Panc1 (cell line): Measurements from ENCODE around the gene DCAF8L1. TPM values are rescaled to one million over a fixed set of nuclear protein-coding genes. Genes with fewer than 3 reads are reported as not detected.

Source experiments
- ATAC-seq: fragments of 200-7000 bp; cut with Tn5 transposase; 2 replicates; pipeline ENCODE4 v1.9.1; 2020; ENCODE audit warnings: mild to moderate bottlenecking, moderate library complexity
- BruUV-seq: library from RNA; stranded (reverse); fragments of 400-500 nt; replicated peaks from 2 replicates; lab custom pipeline; 2021; lab: Mats Ljungman, UMichigan
- CTCF ChIA-PET: fragments of 300-600 bp; sonication (Branson Sonifier 250); formaldehyde crosslinking; loops from one replicate; lab custom pipeline; 2022; ENCODE audit warnings: antibody characterized with exemption; lab: Charles Lee
- POLR2A ChIA-PET: fragments of 300-600 bp; sonication (Branson Sonifier 250); formaldehyde crosslinking; loops from one replicate; lab custom pipeline; 2022; ENCODE audit warnings: antibody characterized with exemption; lab: Charles Lee
- DNase-seq: peaks from one replicate; pipeline ENCODE4 v3.0.0-alpha.2; 2010; ENCODE audit warnings: low read depth, low spot score
- H3K27ac ChIP-seq: 2 replicates; pipeline ENCODE4 v1.5.1; 2011; ENCODE audit warnings: mild to moderate bottlenecking, low read length, inconsistent platforms
- H3K27me3 ChIP-seq: fragments of 200-500 bp; sonication (Bioruptor generic); 2 replicates; pipeline ENCODE4 v1.6.0; 2014; ENCODE audit warnings: low read length, inconsistent platforms; ENCODE audit not compliant: control insufficient read depth, insufficient read depth
- H3K36me3 ChIP-seq: fragments of 200-500 bp; sonication (Bioruptor generic); 2 replicates; pipeline ENCODE4 v1.5.1; 2014; ENCODE audit warnings: inconsistent platforms, mild to moderate bottlenecking, low read length, moderate library complexity; ENCODE audit not compliant: control insufficient read depth, insufficient read depth
- H3K4me1 ChIP-seq: 2 replicates; pipeline ENCODE4 v1.5.1; 2011; ENCODE audit warnings: inconsistent platforms, mild to moderate bottlenecking, low read length, moderate library complexity; ENCODE audit not compliant: control insufficient read depth, insufficient read depth
- H3K4me3 ChIP-seq, 2 experiments: 2 replicates each; pipeline ENCODE4 v1.5.1; 2011 to 2012; ENCODE audit warnings: low read depth in 2 of 2, low read length in 2 of 2, mild to moderate bottlenecking in 2 of 2, inconsistent platforms in 1 of 2, moderate library complexity in 1 of 2
- H3K9me3 ChIP-seq: fragments of 200-500 bp; sonication (Bioruptor generic); 2 replicates; pipeline ENCODE4 v1.5.1; 2014; ENCODE audit warnings: low read depth, mild to moderate bottlenecking, inconsistent platforms, low read length, moderate library complexity; ENCODE audit not compliant: control insufficient read depth, insufficient read depth
- POLR2AphosphoS5 ChIP-seq: IDR thresholded peaks from 2 replicates; pipeline ENCODE4 v1.6.1; 2012; ENCODE audit warnings: mild to moderate bottlenecking, low read depth, low read length, moderate library complexity
- REST ChIP-seq, 2 experiments: IDR thresholded peaks; 2 replicates each; pipeline ENCODE4 v1.6.1; 2011 to 2012; ENCODE audit warnings: low read depth in 2 of 2, control low read depth in 1 of 2, low read length in 1 of 2, mild to moderate bottlenecking in 1 of 2, moderate library complexity in 1 of 2; ENCODE audit not compliant: insufficient read depth in 1 of 2
- SIN3A ChIP-seq: IDR thresholded peaks from 2 replicates; pipeline ENCODE4 v1.6.1; 2012; ENCODE audit warnings: low read depth, mild to moderate bottlenecking, low read length, moderate library complexity, borderline replicate concordance; ENCODE audit not compliant: insufficient read depth
- TCF7L2 ChIP-seq: IDR thresholded peaks from 2 replicates; pipeline ENCODE4 v1.6.1; 2011; ENCODE audit warnings: mild to moderate bottlenecking, low read depth, low read length, inconsistent platforms
- in situ Hi-C: cut with HindIII; loops from 2 replicates; pipeline ENCODE4 v1.10.0; 2016; ENCODE audit warnings: low sequenced_read_pairs, low pct_unique_long_range_greater_than_20kb
- intact Hi-C: fragments of 100-400 bp; cut with micrococcal nuclease; formaldehyde crosslinking; loops from one replicate; pipeline ENCODE4 v1.10.0; 2022; ENCODE audit not compliant: unreplicated experiment
- total RNA-seq: library from RNA; stranded (reverse); gene quantifications from one replicate; pipeline ENCODE4 v1.2.1, GENCODE V29; 2021; ENCODE audit not compliant: unreplicated experiment
- TF ChIP-seq, protein P1 (sequence below): fragments of 450-650 bp; IDR thresholded peaks from 2 replicates; pipeline ENCODE4 v1.5.1; 2017; ENCODE audit warnings: mild to moderate bottlenecking

Gene DCAF8L1
- total RNA-seq, 1 experiment from 2014 or later, result not detected

GRCh38 chrX:27998666-27999065 is 17.4 kb upstream of the DCAF8L1 start:
- no peaks in the 10 kb centered on the region for H3K4me1 ChIP-seq
- no peak overlapping the region for H3K4me3 ChIP-seq
- H3K9me3 ChIP-seq, result no peaks in the 10 kb centered on the region
- intact Hi-C loops, result no loop called here
- H3K36me3 ChIP-seq, result no peaks in the 10 kb centered on the region
- TF ChIP-seq, protein P1, sequence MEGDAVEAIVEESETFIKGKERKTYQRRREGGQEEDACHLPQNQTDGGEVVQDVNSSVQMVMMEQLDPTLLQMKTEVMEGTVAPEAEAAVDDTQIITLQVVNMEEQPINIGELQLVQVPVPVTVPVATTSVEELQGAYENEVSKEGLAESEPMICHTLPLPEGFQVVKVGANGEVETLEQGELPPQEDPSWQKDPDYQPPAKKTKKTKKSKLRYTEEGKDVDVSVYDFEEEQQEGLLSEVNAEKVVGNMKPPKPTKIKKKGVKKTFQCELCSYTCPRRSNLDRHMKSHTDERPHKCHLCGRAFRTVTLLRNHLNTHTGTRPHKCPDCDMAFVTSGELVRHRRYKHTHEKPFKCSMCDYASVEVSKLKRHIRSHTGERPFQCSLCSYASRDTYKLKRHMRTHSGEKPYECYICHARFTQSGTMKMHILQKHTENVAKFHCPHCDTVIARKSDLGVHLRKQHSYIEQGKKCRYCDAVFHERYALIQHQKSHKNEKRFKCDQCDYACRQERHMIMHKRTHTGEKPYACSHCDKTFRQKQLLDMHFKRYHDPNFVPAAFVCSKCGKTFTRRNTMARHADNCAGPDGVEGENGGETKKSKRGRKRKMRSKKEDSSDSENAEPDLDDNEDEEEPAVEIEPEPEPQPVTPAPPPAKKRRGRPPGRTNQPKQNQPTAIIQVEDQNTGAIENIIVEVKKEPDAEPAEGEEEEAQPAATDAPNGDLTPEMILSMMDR, result no peak
- TF ChIP-seq SIN3A, result no peak
- TF ChIP-seq POLR2AphosphoS5, result no peak
- no peak for TF ChIP-seq TCF7L2
- no peak for TF ChIP-seq REST (IDR thresholded peaks at IDR 0.05; ENCODE audit: insufficient read depth in 1 of 2, low read depth in 2 of 2, low read length in 1 of 2)
- in situ Hi-C loops, result no loop called here
- ChIA-PET POLR2A (no interaction called here), CTCF (no interaction called here)
- ATAC-seq (no peak), DNase-seq (no peak)
- no peak overlapping the region for H3K27ac ChIP-seq
- H3K27me3 ChIP-seq, result no peaks in the 10 kb centered on the region
- BruUV-seq, result no TSS peak

- H3K27me3 ChIP-seq, result no peaks in the 10 kb centered on the region
- H3K27ac ChIP-seq, result no peak overlapping the region
- H3K9me3 ChIP-seq, result no peaks in the 10 kb centered on the region
- H3K4me1 ChIP-seq, result no peaks in the 10 kb centered on the region
- intact Hi-C loops, result no loop called here
- DNase-seq, result no peak
- no peak overlapping the region for H3K4me3 ChIP-seq
- in situ Hi-C loops, result no loop called here
- TF ChIP-seq, protein P1, result no peak
- TF ChIP-seq TCF7L2, result no peak
- TF ChIP-seq POLR2AphosphoS5, result no peak
- TF ChIP-seq REST (IDR thresholded peaks at IDR 0.05; ENCODE audit: insufficient read depth in 1 of 2, low read depth in 2 of 2, low read length in 1 of 2), result no peak
- TF ChIP-seq SIN3A, result no peak
- BruUV-seq, result no TSS peak
- CTCF ChIA-PET, result no interaction called here
- POLR2A ChIA-PET, result no interaction called here
- ATAC-seq, result no peak
- H3K36me3 ChIP-seq, result no peaks in the 10 kb centered on the region
Observed at GRCh38 chrX:27997622-27998021, 16.4 kb upstream of the DCAF8L1 start.
